ENCODE data around the gene ZFYVE21.

Gene ZFYVE21

GRCh38 chr14:103739793-103740501 lies 24.3 kb downstream of the ZFYVE21 start:
- DNase-seq (no peak), ATAC-seq (no peak)
- H3K9me3 Mint-ChIP-seq = no peaks in the 10 kb centered on the region
- H3K36me3 Mint-ChIP-seq (ENCODE audit: low read depth) = no peaks in the 10 kb centered on the region
- H3K4me1 Mint-ChIP-seq = no peaks in the 10 kb centered on the region
- H3K4me3 Mint-ChIP-seq = no peak overlapping the region
- no peaks in the 10 kb centered on the region for H3K27me3 Mint-ChIP-seq
- H3K27ac Mint-ChIP-seq = no peak overlapping the region

GRCh38 chr14:103740991-103741689 lies 25.5 kb downstream of the ZFYVE21 start:
- no peak overlapping the region for H3K4me3 Mint-ChIP-seq
- ATAC-seq = no peak
- H3K4me1 Mint-ChIP-seq = no peaks in the 10 kb centered on the region
- no peaks in the 10 kb centered on the region for H3K27me3 Mint-ChIP-seq
- H3K36me3 Mint-ChIP-seq (ENCODE audit: low read depth) = no peaks in the 10 kb centered on the region
- no peak overlapping the region for H3K27ac Mint-ChIP-seq
- DNase-seq = no peak
- H3K9me3 Mint-ChIP-seq = no peaks in the 10 kb centered on the region

- no peak overlapping the region for H3K4me3 Mint-ChIP-seq
- H3K36me3 Mint-ChIP-seq (ENCODE audit: low read depth) = no peaks in the 10 kb centered on the region
- DNase-seq (no peak), ATAC-seq (no peak)
- H3K27me3 Mint-ChIP-seq = no peaks in the 10 kb centered on the region
- no peaks in the 10 kb centered on the region for H3K9me3 Mint-ChIP-seq
- H3K27ac Mint-ChIP-seq = no peak overlapping the region
- H3K4me1 Mint-ChIP-seq = no peaks in the 10 kb centered on the region
These were observed 26.3 kb downstream of the ZFYVE21 start for GRCh38 chr14:103741876-103742275.

GRCh38 chr14:103742499-103743255 lies 27.1 kb downstream of the ZFYVE21 start:
- no peaks in the 10 kb centered on the region for H3K4me1 Mint-ChIP-seq
- no peaks in the 10 kb centered on the region for H3K36me3 Mint-ChIP-seq (ENCODE audit: low read depth)
- DNase-seq (no peak), ATAC-seq (no peak)
- H3K27ac Mint-ChIP-seq = no peak overlapping the region
- no peak overlapping the region for H3K4me3 Mint-ChIP-seq
- H3K9me3 Mint-ChIP-seq = no peaks in the 10 kb centered on the region
- no peaks in the 10 kb centered on the region for H3K27me3 Mint-ChIP-seq

- H3K27ac Mint-ChIP-seq = no peak overlapping the region
- ATAC-seq = no peak
- H3K27me3 Mint-ChIP-seq = no peaks in the 10 kb centered on the region
- DNase-seq = no peak
- no peaks in the 10 kb centered on the region for H3K9me3 Mint-ChIP-seq
- peaks cover 7% of the 10 kb centered on the region for H3K4me1 Mint-ChIP-seq
- no peaks in the 10 kb centered on the region for H3K36me3 Mint-ChIP-seq (ENCODE audit: low read depth)
- no peak overlapping the region for H3K4me3 Mint-ChIP-seq
These were observed 28.1 kb downstream of the ZFYVE21 start for GRCh38 chr14:103743691-103744090.

GRCh38 chr14:103744621-103745395 lies 29.2 kb downstream of the ZFYVE21 start:
- Mint-ChIP-seq H3K4me1 (peaks cover 12% of the 10 kb centered on the region), H3K4me3 (no peak overlapping the region)
- no peak for DNase-seq

GRCh38 chr14:103745424-103745823 lies 29.8 kb downstream of the ZFYVE21 start:
- Mint-ChIP-seq H3K27ac (no peak overlapping the region), H3K4me1 (peaks cover 12% of the 10 kb centered on the region), H3K9me3 (no peaks in the 10 kb centered on the region), H3K4me3 (no peak overlapping the region), H3K27me3 (no peaks in the 10 kb centered on the region), H3K36me3 (ENCODE audit: low read depth) (peaks cover 3% of the 10 kb centered on the region)
- ATAC-seq (no peak), DNase-seq (no peak)

More at GRCh38 chr14:103744621-103745395, 29.2 kb downstream of the ZFYVE21 start:
- Mint-ChIP-seq H3K27ac (no peak overlapping the region), H3K36me3 (ENCODE audit: low read depth) (peaks cover 3% of the 10 kb centered on the region), H3K9me3 (no peaks in the 10 kb centered on the region), H3K27me3 (no peaks in the 10 kb centered on the region)
- no peak for ATAC-seq

- no peak overlapping the region for H3K27ac Mint-ChIP-seq
- no peak overlapping the region for H3K4me3 Mint-ChIP-seq
- ATAC-seq (no peak), DNase-seq (no peak)
- peaks cover 3% of the 10 kb centered on the region for H3K36me3 Mint-ChIP-seq (ENCODE audit: low read depth)
- H3K4me1 Mint-ChIP-seq = peaks cover 12% of the 10 kb centered on the region
- no peaks in the 10 kb centered on the region for H3K9me3 Mint-ChIP-seq
- H3K27me3 Mint-ChIP-seq = no peaks in the 10 kb centered on the region
These were observed 31.1 kb downstream of the ZFYVE21 start for GRCh38 chr14:103746701-103747100.

- Mint-ChIP-seq H3K9me3 (no peaks in the 10 kb centered on the region), H3K27ac (peak overlapping the region; percentile 60), H3K4me1 (peaks cover 12% of the 10 kb centered on the region), H3K36me3 (ENCODE audit: low read depth) (peaks cover 3% of the 10 kb centered on the region), H3K27me3 (no peaks in the 10 kb centered on the region), H3K4me3 (no peak overlapping the region)
- peak; percentile 46 for DNase-seq
- ATAC-seq = peak; percentile 93
These were observed 32.9 kb downstream of the ZFYVE21 start for GRCh38 chr14:103748534-103748857.

GRCh38 chr14:103749452-103749851 lies 33.8 kb downstream of the ZFYVE21 start:
- no peak for DNase-seq
- H3K4me3 Mint-ChIP-seq = no peak overlapping the region
- H3K9me3 Mint-ChIP-seq = no peaks in the 10 kb centered on the region
- H3K36me3 Mint-ChIP-seq (ENCODE audit: low read depth) = peaks cover 3% of the 10 kb centered on the region
- ATAC-seq = no peak
- H3K4me1 Mint-ChIP-seq = peaks cover 12% of the 10 kb centered on the region
- H3K27me3 Mint-ChIP-seq = no peaks in the 10 kb centered on the region
- no peak overlapping the region for H3K27ac Mint-ChIP-seq

- Mint-ChIP-seq H3K36me3 (ENCODE audit: low read depth) (peaks cover 3% of the 10 kb centered on the region), H3K9me3 (no peaks in the 10 kb centered on the region), H3K4me3 (no peak overlapping the region), H3K27ac (no peak overlapping the region), H3K4me1 (peaks cover 12% of the 10 kb centered on the region), H3K27me3 (no peaks in the 10 kb centered on the region)
- ATAC-seq = no peak
- DNase-seq = no peak
These were observed 34.2 kb downstream of the ZFYVE21 start for GRCh38 chr14:103749860-103750259.

GRCh38 chr14:103753774-103754173 lies 38.2 kb downstream of the ZFYVE21 start:
- Mint-ChIP-seq H3K36me3 (ENCODE audit: low read depth) (peaks cover 3% of the 10 kb centered on the region), H3K27me3 (no peaks in the 10 kb centered on the region), H3K27ac (no peak overlapping the region), H3K4me3 (no peak overlapping the region), H3K4me1 (peaks cover 4% of the 10 kb centered on the region), H3K9me3 (no peaks in the 10 kb centered on the region)
- no peak for ATAC-seq
- DNase-seq = no peak

- ATAC-seq (no peak), DNase-seq (no peak)
- H3K36me3 Mint-ChIP-seq (ENCODE audit: low read depth) = no peaks in the 10 kb centered on the region
- H3K4me1 Mint-ChIP-seq = no peaks in the 10 kb centered on the region
- H3K27ac Mint-ChIP-seq = no peak overlapping the region
- no peaks in the 10 kb centered on the region for H3K9me3 Mint-ChIP-seq
- no peaks in the 10 kb centered on the region for H3K27me3 Mint-ChIP-seq
- no peak overlapping the region for H3K4me3 Mint-ChIP-seq
These were observed 39.5 kb downstream of the ZFYVE21 start for GRCh38 chr14:103755060-103755459.

GRCh38 chr14:103758059-103758776 lies 42.6 kb downstream of the ZFYVE21 start:
- Mint-ChIP-seq H3K9me3 (no peaks in the 10 kb centered on the region), H3K27me3 (no peaks in the 10 kb centered on the region), H3K36me3 (ENCODE audit: low read depth) (no peaks in the 10 kb centered on the region), H3K27ac (no peak overlapping the region), H3K4me3 (no peak overlapping the region), H3K4me1 (no peaks in the 10 kb centered on the region)
- DNase-seq (no peak), ATAC-seq (no peak)

All from activated naive CD8-positive, alpha-beta T cell treated with anti-CD3 and anti-CD28 coated beads, Interleukin-2, amount 50 U/mL, for 24 hours (primary cell).